Prostate gland (tissue), 2 donors: ENCODE data around the gene PRAME. TPM values are rescaled to one million over a fixed set of nuclear protein-coding genes. Genes with fewer than 3 reads are reported as not detected.
A peak's percentile ranks its signal among the peaks of the same experiment; 100 is the strongest.

Experiments
- DNase-seq: peaks from one replicate; pipeline ENCODE4 v3.0.0-alpha.2; 2019; ENCODE audit warnings: low spot score
- H3K27ac ChIP-seq, 2 donors: fragments of 200-600 bp; sonication (generic); 2 replicates each; pipeline ENCODE4 v1.5.1; 2017 to 2019
- H3K27me3 ChIP-seq: fragments of 200-600 bp; sonication (generic); replicated peaks from 2 replicates; pipeline ENCODE4 v1.5.1; 2019; ENCODE audit not compliant: insufficient read depth
- H3K36me3 ChIP-seq, 2 donors: fragments of 200-600 bp; sonication (generic); 1 replicate in 1 of 2; 2 replicates in 1 of 2; pipeline versions ENCODE4 v1.5.1 to v1.8.1; 2017 to 2019
- H3K4me1 ChIP-seq: fragments of 200-600 bp; sonication (generic); replicated peaks from 2 replicates; pipeline ENCODE4 v1.5.1; 2019
- H3K4me3 ChIP-seq, 2 donors: fragments of 200-600 bp; sonication (generic); 2 replicates each; pipeline ENCODE4 v1.5.1; 2017 to 2019
- H3K9me3 ChIP-seq: fragments of 200-600 bp; sonication (generic); 2 replicates; pipeline ENCODE4 v1.5.1; 2017
- CTCF ChIP-seq, 4 experiments: fragments of 200-600 bp in 2 of 4; fragments of 450-650 bp in 2 of 4; sonication (generic) in 2 of 4; IDR thresholded peaks; 1 replicate in 3 of 4; 2 replicates in 1 of 4; pipeline ENCODE4 v1.5.1; 2016 to 2019; ENCODE audit warnings: antibody characterized with exemption in 4 of 4, mild to moderate bottlenecking in 2 of 4, moderate library complexity in 2 of 4
- POLR2A ChIP-seq: fragments of 450-650 bp; IDR thresholded peaks from one replicate; pipeline ENCODE4 v1.6.1; 2016; ENCODE audit warnings: antibody characterized with exemption, mild to moderate bottlenecking
- POLR2AphosphoS5 ChIP-seq: sonication (generic); formaldehyde crosslinking; IDR thresholded peaks from one replicate; pipeline ENCODE4 v1.6.1; 2017; ENCODE audit warnings: antibody characterized with exemption
- WGBS: methylation state at CpG from one replicate; pipeline ENCODE4 v1.1.5; 2018; 5-methylcytosine and 5-hydroxymethylcytosine counted together
- intact Hi-C: fragments of 100-400 bp; cut with DNase I; formaldehyde crosslinking; loops from one replicate; pipeline ENCODE4 v1.14.2; 2022
- total RNA-seq, 2 donors: library from RNA; depleted of rRNA; stranded (reverse); fragments of >200 nt; gene quantifications; one replicate each; pipeline ENCODE4 v1.1.0, GENCODE V29; 2016

Gene PRAME
- total RNA-seq, 2 donors from 2014 or later, result 103 TPM; not detected in 1

GRCh38 chr22:22593964-22594656 lies 35.0 kb upstream of the PRAME start:
- Histone ChIP-seq H3K27ac (no peak overlapping the region), H3K4me3 (no peak overlapping the region), H3K36me3 (no peaks in the 10 kb centered on the region), H3K27me3 (no peaks in the 10 kb centered on the region), H3K4me1 (no peaks in the 10 kb centered on the region), H3K9me3 (no peaks in the 10 kb centered on the region)
- 63% methylated on average over 10 of the region's 10 CpGs for WGBS
- no peak for DNase-seq
- TF ChIP-seq CTCF (IDR thresholded peaks at IDR 0.05) (peak in 2 of 4 experiments; percentile 34 to 45), POLR2A (no peak)
- intact Hi-C loops, result no loop called here

- no peak for DNase-seq
- H3K4me1 ChIP-seq, result no peaks in the 10 kb centered on the region
- no peak overlapping the region for H3K4me3 ChIP-seq
- H3K9me3 ChIP-seq, result no peaks in the 10 kb centered on the region
- no peaks in the 10 kb centered on the region for H3K36me3 ChIP-seq
- 60% methylated on average over 2 of the region's 2 CpGs for WGBS
- intact Hi-C loops, result no loop called here
- H3K27ac ChIP-seq, result no peak overlapping the region
- no peaks in the 10 kb centered on the region for H3K27me3 ChIP-seq
- TF ChIP-seq POLR2A (no peak), POLR2AphosphoS5 (no peak), CTCF (IDR thresholded peaks at IDR 0.05) (no peak)
These were observed 34.2 kb upstream of the PRAME start for GRCh38 chr22:22593250-22593649.

GRCh38 chr22:22591348-22592299 lies 32.6 kb upstream of the PRAME start:
- Histone ChIP-seq H3K4me1 (no peaks in the 10 kb centered on the region), H3K36me3 (no peaks in the 10 kb centered on the region), H3K9me3 (no peaks in the 10 kb centered on the region), H3K27me3 (no peaks in the 10 kb centered on the region), H3K4me3 (no peak overlapping the region), H3K27ac (no peak overlapping the region)
- 74% methylated on average over 8 of the region's 8 CpGs for WGBS
- no peak for DNase-seq
- intact Hi-C loops, result no loop called here
- TF ChIP-seq CTCF (IDR thresholded peaks at IDR 0.05) (peak in 1 of 4 experiments; percentile 20), POLR2A (no peak)

- no peak overlapping the region for H3K4me3 ChIP-seq
- no peaks in the 10 kb centered on the region for H3K36me3 ChIP-seq
- WGBS, result 97% methylated on average over 8 of the region's 8 CpGs
- no peak for TF ChIP-seq POLR2AphosphoS5
- no peak for TF ChIP-seq POLR2A
- no peak for TF ChIP-seq CTCF (IDR thresholded peaks at IDR 0.05)
- H3K4me1 ChIP-seq, result no peaks in the 10 kb centered on the region
- H3K27me3 ChIP-seq, result no peaks in the 10 kb centered on the region
- H3K9me3 ChIP-seq, result no peaks in the 10 kb centered on the region
- no peak for DNase-seq
- intact Hi-C loops, result no loop called here
- no peak overlapping the region for H3K27ac ChIP-seq
These were observed 31.2 kb upstream of the PRAME start for GRCh38 chr22:22590136-22590891.
